Measurements from ENCODE around the gene LEMD3. TPM values are rescaled to one million over a fixed set of nuclear protein-coding genes. Genes with fewer than 3 reads are reported as not detected.

The LEMD3 gene
- total RNA-seq, 1 donor from 2014 or later = 27.2 TPM

DNA sequence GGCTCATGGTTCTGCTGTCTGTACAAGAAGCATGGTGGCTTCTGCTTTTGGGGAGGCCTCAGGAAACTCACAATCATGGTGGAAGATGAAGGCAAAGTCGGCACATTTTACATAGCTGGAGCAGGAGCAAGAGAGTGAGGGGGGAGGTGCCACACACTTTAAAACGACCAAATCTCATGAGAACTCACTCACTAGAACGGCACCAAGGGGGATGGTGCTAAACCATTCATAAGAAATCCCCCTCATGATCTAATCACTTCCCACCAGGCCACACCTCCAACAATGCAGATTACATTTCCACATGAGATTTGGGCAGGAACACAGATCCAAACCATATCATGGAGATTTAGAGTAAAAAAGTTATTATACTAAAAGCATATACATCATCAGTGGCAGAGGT is 13.6 kb upstream of the LEMD3 start:
- TF ChIP-seq, protein P1, sequence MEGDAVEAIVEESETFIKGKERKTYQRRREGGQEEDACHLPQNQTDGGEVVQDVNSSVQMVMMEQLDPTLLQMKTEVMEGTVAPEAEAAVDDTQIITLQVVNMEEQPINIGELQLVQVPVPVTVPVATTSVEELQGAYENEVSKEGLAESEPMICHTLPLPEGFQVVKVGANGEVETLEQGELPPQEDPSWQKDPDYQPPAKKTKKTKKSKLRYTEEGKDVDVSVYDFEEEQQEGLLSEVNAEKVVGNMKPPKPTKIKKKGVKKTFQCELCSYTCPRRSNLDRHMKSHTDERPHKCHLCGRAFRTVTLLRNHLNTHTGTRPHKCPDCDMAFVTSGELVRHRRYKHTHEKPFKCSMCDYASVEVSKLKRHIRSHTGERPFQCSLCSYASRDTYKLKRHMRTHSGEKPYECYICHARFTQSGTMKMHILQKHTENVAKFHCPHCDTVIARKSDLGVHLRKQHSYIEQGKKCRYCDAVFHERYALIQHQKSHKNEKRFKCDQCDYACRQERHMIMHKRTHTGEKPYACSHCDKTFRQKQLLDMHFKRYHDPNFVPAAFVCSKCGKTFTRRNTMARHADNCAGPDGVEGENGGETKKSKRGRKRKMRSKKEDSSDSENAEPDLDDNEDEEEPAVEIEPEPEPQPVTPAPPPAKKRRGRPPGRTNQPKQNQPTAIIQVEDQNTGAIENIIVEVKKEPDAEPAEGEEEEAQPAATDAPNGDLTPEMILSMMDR (IDR thresholded peaks at IDR 0.05) = no peak
- no peak overlapping the region for H3K4me3 Mint-ChIP-seq (ENCODE audit: unreplicated experiment)
- no peaks in the 10 kb centered on the region for H3K36me3 Mint-ChIP-seq (ENCODE audit: unreplicated experiment)
- H3K9me3 Mint-ChIP-seq (ENCODE audit: unreplicated experiment) = no peaks in the 10 kb centered on the region
- H3K27ac Mint-ChIP-seq (ENCODE audit: unreplicated experiment) = no peak overlapping the region
- H3K27me3 Mint-ChIP-seq (ENCODE audit: unreplicated experiment) = peaks cover 35% of the 10 kb centered on the region
- H3K4me1 Mint-ChIP-seq (ENCODE audit: unreplicated experiment) = peaks cover 3% of the 10 kb centered on the region
- DNase-seq (ENCODE audit: extremely low spot score, unreplicated experiment) = no peak

DNA sequence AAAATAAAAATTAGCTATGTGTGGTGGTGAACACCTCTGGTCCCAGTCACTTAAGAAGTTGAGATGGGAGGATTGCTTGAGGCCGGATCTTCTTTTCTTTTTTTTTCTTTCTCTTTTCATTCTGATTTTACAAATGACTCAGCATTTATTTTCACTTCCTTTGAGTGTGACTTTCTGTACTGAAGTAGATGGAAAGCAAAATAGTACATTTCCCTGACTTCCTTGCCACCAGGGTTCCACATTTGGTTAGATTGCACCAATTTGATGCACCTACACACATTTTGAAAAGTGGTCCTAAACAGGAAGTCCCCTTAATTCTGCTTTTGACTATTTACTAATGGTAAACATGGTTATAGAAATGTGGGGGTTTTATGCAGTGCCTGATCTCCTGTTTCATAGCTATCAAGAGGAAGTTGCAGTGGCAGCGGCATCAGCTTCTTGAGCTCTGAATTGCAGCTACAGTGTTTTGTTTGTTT is 13.0 kb upstream of the LEMD3 start:
- H3K27ac Mint-ChIP-seq (ENCODE audit: unreplicated experiment) = no peak overlapping the region
- no peak for DNase-seq (ENCODE audit: extremely low spot score, unreplicated experiment)
- TF ChIP-seq, protein P1 (IDR thresholded peaks at IDR 0.05) = no peak
- H3K36me3 Mint-ChIP-seq (ENCODE audit: unreplicated experiment) = no peaks in the 10 kb centered on the region
- H3K4me1 Mint-ChIP-seq (ENCODE audit: unreplicated experiment) = peaks cover 3% of the 10 kb centered on the region
- no peak overlapping the region for H3K4me3 Mint-ChIP-seq (ENCODE audit: unreplicated experiment)
- peaks cover 38% of the 10 kb centered on the region for H3K27me3 Mint-ChIP-seq (ENCODE audit: unreplicated experiment)
- H3K9me3 Mint-ChIP-seq (ENCODE audit: unreplicated experiment) = no peaks in the 10 kb centered on the region

DNA sequence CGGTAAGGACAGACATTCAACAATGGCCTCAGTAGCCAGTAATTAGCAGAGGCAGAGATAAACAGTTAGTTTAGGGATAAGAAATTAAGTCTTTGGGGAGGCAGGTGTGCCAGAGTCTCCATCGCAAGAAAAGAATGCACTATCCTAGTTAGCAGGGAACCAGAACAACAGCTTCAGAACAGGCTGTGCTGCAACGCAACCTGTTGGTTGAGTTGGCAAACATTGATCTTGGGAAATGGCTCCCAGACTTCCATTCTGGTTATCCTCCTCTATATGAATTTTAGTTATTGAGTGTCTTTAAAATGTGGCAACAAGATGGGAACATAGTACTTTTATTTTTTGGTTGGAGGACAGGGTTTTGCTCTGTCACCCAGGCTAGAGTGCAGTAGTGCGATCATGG is 12.3 kb upstream of the LEMD3 start:
- no peak overlapping the region for H3K27ac Mint-ChIP-seq (ENCODE audit: unreplicated experiment)
- H3K27me3 Mint-ChIP-seq (ENCODE audit: unreplicated experiment) = peaks cover 38% of the 10 kb centered on the region
- no peaks in the 10 kb centered on the region for H3K36me3 Mint-ChIP-seq (ENCODE audit: unreplicated experiment)
- no peak overlapping the region for H3K4me3 Mint-ChIP-seq (ENCODE audit: unreplicated experiment)
- H3K4me1 Mint-ChIP-seq (ENCODE audit: unreplicated experiment) = peaks cover 3% of the 10 kb centered on the region
- H3K9me3 Mint-ChIP-seq (ENCODE audit: unreplicated experiment) = no peaks in the 10 kb centered on the region
- TF ChIP-seq, protein P1 (IDR thresholded peaks at IDR 0.05) = no peak
- no peak for DNase-seq (ENCODE audit: extremely low spot score, unreplicated experiment)

DNA sequence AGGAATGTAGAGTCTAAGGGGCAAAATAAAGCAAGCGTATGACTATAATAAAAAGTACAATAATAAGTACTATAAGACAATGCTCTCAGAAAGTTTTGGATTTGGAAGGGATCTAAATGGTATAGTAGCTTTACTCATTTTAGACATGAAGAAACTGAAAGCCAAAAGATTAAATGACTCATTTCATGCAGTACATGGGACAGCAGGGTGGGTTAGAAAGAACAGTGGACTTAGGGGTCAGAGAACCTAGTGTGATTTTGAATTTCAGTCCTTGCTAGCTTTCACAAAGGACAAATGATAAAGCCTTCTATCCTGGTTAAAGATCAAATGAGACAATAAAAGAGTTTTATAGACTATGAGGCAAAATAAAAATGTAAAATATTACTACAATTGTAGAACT is 6.8 kb upstream of the LEMD3 start:
- Mint-ChIP-seq H3K9me3 (ENCODE audit: unreplicated experiment) (no peaks in the 10 kb centered on the region), H3K36me3 (ENCODE audit: unreplicated experiment) (no peaks in the 10 kb centered on the region), H3K27me3 (ENCODE audit: unreplicated experiment) (peaks cover 50% of the 10 kb centered on the region), H3K4me3 (ENCODE audit: unreplicated experiment) (no peak overlapping the region), H3K27ac (ENCODE audit: unreplicated experiment) (no peak overlapping the region), H3K4me1 (ENCODE audit: unreplicated experiment) (no peaks in the 10 kb centered on the region)
- no peak for DNase-seq (ENCODE audit: extremely low spot score, unreplicated experiment)
- TF ChIP-seq, protein P1 (IDR thresholded peaks at IDR 0.05) = no peak

DNA sequence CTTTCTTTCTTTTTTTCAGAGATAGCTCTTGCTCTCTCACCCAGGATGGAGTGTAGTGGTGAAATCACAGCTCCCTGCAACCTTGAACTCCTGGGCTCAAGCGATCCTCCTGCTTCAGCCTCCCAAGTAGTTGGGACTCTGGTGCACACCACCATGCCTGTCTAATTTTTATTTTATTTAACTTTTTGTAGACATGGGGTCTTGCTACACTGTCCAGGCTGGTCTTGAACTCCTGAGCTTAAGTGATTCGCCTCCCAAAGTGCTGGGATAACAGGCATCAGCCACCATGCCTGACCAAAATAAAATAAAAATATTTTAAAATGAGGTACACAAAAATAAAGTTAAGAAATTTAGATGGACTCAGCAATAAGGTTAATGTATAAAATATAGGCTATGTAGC is 5.1 kb upstream of the LEMD3 start:
- Mint-ChIP-seq H3K4me3 (ENCODE audit: unreplicated experiment) (no peak overlapping the region), H3K4me1 (ENCODE audit: unreplicated experiment) (peaks cover 6% of the 10 kb centered on the region), H3K36me3 (ENCODE audit: unreplicated experiment) (no peaks in the 10 kb centered on the region), H3K27me3 (ENCODE audit: unreplicated experiment) (peaks cover 50% of the 10 kb centered on the region), H3K27ac (ENCODE audit: unreplicated experiment) (no peak overlapping the region), H3K9me3 (ENCODE audit: unreplicated experiment) (no peaks in the 10 kb centered on the region)
- TF ChIP-seq, protein P1 (IDR thresholded peaks at IDR 0.05) = no peak
- DNase-seq (ENCODE audit: extremely low spot score, unreplicated experiment) = no peak
